BJ (cell line): ENCODE results near the gene MYH9. TPM values are rescaled to one million over a fixed set of nuclear protein-coding genes. Genes with fewer than 3 reads are reported as not detected.

ENCODE experiments used
- CTCF ChIA-PET: fragments of 350-600 bp; formaldehyde crosslinking; extraction: SDS; loops from one replicate; lab custom pipeline; 2021; ENCODE audit warnings: antibody characterized with exemption, inconsistent platforms; lab: Yijun Ruan, JAX
- POLR2A ChIA-PET: fragments of 300-600 bp; sonication (Branson Sonifier 250); formaldehyde crosslinking; extraction: SDS; loops from one replicate; lab custom pipeline; 2021; ENCODE audit warnings: antibody characterized with exemption; lab: Charles Lee
- DNase-seq: peaks from one replicate; pipeline ENCODE4 v3.0.0-alpha.2; 2011; ENCODE audit warnings: low read depth
- H3K27me3 ChIP-seq: 2 replicates; pipeline ENCODE4 v1.6.0; 2011; ENCODE audit warnings: low read length; ENCODE audit not compliant: control insufficient read depth, insufficient read depth
- H3K36me3 ChIP-seq: 2 replicates; pipeline ENCODE4 v1.5.1; 2011; ENCODE audit warnings: low read length; ENCODE audit not compliant: control insufficient read depth, insufficient read depth
- H3K4me3 ChIP-seq: 2 replicates; pipeline ENCODE4 v1.5.1; 2011; ENCODE audit warnings: low read depth, mild to moderate bottlenecking, control low read depth, low read length
- polyA plus RNA-seq: library from polyadenylated mRNA; depleted of rRNA; stranded (reverse); fragments of >200 nt; gene quantifications from 2 replicates; pipeline ENCODE4 v1.2.3, GENCODE V29; 2011
- TF ChIP-seq, protein P1 (sequence below): IDR thresholded peaks from 2 replicates; pipeline ENCODE4 v1.5.1; 2011; ENCODE audit warnings: low read depth, mild to moderate bottlenecking, control low read depth, inconsistent platforms, low read length, moderate library complexity; ENCODE audit not compliant: insufficient read depth

Gene MYH9
- polyA plus RNA-seq, 1 experiment = 340 TPM

DNA sequence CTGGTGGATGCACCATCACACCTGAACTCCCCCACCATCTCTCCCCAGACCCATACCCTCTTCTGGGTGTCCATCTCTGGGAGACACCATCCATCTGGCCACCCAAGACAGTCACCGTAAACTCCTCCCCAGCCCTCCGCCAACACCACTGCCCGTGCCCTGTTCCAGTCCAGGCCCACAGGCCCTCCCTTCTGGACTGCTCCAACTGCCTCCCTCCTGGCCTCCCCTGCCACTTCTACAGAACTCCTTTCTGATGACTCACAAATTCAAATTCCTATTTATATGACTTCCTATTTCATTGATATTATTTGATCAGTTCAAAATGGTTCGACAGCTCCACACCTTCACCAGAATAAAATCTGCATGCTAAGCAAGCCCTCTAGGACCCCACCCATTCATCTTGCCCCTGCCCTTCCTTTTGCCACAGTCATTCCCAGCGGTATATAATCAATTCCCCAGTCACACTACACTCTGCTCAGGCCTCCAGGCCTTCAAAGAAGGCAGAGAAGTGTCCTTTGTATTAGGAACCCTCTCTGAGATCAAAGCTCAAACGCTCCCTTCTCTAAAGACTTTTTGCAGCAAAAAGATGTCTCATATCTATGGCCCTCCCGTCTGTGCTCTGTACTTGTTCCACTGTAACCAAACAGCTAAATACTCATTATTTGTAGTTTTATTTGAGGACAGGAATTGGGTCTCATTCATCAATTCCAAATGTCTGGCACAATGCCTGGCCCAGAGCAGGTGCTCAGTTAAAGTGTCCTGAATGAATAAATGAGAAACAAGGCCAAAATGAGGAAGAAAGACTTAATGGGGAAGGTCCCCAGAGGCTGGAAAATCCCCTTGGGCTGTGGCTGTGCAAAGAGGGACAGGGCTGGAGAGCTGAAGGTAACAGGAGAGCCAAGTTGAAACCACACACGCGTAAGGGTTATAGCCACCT lies 29.0 kb downstream of the MYH9 start:
- POLR2A ChIA-PET = no interaction called here
- no peak for DNase-seq
- peaks cover 3% of the 10 kb centered on the region for H3K36me3 ChIP-seq
- CTCF ChIA-PET = no interaction called here
- no peak overlapping the region for H3K4me3 ChIP-seq
- no peaks in the 10 kb centered on the region for H3K27me3 ChIP-seq
- TF ChIP-seq, protein P1, sequence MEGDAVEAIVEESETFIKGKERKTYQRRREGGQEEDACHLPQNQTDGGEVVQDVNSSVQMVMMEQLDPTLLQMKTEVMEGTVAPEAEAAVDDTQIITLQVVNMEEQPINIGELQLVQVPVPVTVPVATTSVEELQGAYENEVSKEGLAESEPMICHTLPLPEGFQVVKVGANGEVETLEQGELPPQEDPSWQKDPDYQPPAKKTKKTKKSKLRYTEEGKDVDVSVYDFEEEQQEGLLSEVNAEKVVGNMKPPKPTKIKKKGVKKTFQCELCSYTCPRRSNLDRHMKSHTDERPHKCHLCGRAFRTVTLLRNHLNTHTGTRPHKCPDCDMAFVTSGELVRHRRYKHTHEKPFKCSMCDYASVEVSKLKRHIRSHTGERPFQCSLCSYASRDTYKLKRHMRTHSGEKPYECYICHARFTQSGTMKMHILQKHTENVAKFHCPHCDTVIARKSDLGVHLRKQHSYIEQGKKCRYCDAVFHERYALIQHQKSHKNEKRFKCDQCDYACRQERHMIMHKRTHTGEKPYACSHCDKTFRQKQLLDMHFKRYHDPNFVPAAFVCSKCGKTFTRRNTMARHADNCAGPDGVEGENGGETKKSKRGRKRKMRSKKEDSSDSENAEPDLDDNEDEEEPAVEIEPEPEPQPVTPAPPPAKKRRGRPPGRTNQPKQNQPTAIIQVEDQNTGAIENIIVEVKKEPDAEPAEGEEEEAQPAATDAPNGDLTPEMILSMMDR = no peak

DNA sequence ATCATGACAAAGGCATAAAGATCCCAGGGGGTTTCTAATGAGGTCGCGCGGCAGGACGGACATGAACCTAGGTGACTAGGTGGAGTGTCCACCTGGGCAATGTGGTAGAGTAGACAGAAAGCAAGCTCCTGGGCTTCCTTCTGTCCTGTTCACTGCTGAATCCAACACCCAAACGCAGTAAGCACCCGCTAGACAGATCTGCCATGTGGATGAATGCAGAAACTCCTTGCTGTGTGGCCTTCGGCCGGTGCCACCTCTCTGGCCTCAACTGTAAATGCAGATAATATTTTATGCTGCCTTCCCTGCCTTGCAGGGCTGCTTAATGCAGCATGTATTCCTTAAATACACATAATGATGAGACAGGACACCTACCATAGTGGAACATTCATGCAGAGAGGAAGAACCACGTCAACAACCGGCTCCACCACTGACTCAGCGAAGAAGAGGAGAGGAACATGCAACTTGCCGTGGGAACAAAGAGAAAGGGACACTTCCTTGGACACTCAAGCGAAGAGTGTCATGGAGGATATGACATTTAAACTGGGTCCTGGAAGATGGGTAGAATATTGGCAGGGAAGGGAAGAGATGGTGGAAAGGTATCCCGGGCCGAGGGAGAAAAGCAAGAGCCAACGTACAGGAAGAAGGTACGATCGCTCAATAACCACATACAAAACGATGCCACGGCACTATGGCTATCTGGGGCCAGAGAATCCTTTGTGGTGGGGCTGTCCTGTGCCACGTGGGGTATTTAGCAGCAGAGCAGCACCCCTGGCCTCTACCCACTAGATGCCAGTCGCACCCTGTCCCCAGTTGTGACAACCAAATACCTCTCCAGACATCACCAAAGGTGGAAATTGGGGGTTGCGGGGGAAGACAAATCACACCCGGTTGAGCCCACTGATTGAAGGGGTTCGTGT lies 30.8 kb downstream of the MYH9 start:
- Histone ChIP-seq H3K36me3 (peaks cover 3% of the 10 kb centered on the region), H3K4me3 (no peak overlapping the region), H3K27me3 (no peaks in the 10 kb centered on the region)
- POLR2A ChIA-PET = no interaction called here
- TF ChIP-seq, protein P1 = no peak
- DNase-seq = no peak
- CTCF ChIA-PET = no interaction called here

DNA sequence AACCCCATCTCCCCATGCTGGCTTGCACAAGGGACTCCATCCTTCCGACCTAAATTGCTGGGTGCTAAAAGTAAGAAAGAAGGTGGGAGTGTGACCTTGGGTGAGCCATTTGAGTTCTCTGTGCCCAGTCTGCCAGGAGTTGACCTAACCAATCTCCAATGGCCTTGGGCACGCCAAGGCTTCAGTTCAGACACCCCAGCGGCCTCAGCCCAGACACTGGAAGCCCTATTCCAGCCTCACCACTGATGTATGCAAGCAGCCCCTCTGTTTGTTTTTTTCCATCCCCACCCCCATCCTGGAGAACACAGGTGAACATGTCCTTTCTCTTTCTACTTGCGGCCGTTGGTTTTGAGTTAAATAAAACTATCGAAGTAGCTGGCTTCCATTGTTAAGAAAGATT lies 31.9 kb downstream of the MYH9 start:
- no peaks in the 10 kb centered on the region for H3K27me3 ChIP-seq
- CTCF ChIA-PET = interaction anchor here (1.0 to 1.9 kb wide), 3 partner anchors 11 to 114 kb away, joined by 3 to 5 read pairs (median 3); no protein-coding TSS in a partner anchor
- H3K36me3 ChIP-seq = peaks cover 3% of the 10 kb centered on the region
- TF ChIP-seq, protein P1 = no peak
- POLR2A ChIA-PET = interaction anchor here (0.5 kb wide), 1 partner anchor 9 kb away, joined by 9 read pairs; no protein-coding TSS in a partner anchor
- DNase-seq = no peak
- H3K4me3 ChIP-seq = no peak overlapping the region

DNA sequence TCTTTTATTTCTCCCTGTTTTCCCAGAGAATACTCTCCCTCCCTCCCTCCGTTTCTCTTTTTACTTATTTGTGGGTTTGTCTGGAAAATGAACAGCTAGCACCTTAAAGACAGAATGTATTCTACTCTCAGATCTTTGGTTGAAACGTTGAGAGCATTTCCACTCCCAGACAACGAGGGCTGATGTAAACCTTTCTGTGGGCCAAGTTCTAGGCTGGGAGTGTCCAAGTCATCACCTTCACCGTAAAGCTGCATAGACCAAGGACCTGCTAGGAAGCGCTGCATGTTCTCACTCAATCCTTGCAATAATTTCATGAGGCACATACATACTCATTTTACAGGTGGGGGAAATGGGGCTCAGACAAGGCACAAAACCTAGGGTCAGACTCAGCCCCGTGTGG lies 32.4 kb downstream of the MYH9 start:
- CTCF ChIA-PET = interaction anchor here (1.0 to 1.9 kb wide), 3 partner anchors 11 to 115 kb away, joined by 3 to 5 read pairs (median 3); no protein-coding TSS in a partner anchor
- POLR2A ChIA-PET = no interaction called here
- Histone ChIP-seq H3K36me3 (peaks cover 3% of the 10 kb centered on the region), H3K27me3 (no peaks in the 10 kb centered on the region), H3K4me3 (no peak overlapping the region)
- TF ChIP-seq, protein P1 = no peak
- no peak for DNase-seq
